ENCODE measurements around the gene TXNRD2.
A peak's percentile ranks its signal among the peaks of the same experiment; 100 is the strongest.
"Not testable (repeated sequence)": the region's sequence is repeated elsewhere in the genome, so short reads cannot be mapped to it uniquely, and the experiment has no call there.

The TXNRD2 gene

DNA sequence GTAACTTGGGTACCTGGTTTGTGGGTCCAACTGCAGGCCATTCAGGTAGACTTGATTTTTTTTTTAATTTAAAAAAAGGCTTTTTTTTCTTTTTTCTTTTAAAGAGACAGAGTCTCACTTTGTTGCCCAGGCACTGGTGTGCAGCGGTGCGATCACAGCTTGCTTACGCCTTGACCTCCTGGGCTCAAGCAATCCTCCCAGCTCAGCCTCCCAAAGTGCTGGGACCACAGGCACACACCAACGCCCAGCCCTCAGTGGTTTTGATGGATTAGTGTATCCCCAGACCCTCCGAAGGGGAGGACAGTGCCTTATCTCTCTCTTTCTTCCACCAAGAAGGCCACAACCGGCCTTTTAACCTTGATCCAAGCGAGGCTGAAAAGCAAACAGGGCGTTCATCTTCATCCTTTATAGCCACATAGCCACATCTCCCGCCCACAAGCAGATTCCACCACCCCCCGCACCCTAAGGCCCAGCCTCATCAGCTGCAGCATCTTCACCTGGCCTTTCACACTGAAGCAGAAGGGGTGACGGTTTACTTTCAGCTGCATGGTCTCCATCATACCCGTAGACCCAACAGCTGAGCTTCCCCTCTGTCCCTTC lies 17.6 kb downstream of the TXNRD2 start:
- DNase-seq (ENCODE audit: low read depth), result no peak

DNA sequence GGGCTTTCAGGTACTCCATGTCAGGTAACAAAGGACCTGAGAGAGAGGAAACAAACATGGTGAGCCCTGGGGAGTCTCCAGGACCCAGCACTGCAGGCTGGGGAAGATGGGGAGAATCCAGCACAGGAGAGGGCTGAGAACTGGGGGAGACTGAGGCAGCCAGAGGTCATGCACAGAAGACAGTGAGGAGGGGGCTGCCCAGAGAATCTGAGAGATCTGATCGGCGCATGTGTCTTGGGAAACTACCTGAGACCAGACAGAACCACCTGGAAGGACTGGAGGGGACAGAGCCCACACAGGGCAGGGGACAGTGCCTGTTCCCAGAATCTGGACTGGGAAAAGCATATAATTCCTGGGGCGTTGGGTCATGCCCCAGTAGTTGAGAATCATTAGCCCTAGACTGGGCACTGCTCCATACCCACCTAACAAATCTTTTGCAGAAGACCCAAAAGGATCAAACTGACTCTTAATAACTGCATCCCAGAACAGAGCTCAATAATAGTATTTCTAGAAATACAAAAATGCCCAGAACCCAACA lies 20.0 kb downstream of the TXNRD2 start:
- no peak for DNase-seq (ENCODE audit: low read depth)

DNA sequence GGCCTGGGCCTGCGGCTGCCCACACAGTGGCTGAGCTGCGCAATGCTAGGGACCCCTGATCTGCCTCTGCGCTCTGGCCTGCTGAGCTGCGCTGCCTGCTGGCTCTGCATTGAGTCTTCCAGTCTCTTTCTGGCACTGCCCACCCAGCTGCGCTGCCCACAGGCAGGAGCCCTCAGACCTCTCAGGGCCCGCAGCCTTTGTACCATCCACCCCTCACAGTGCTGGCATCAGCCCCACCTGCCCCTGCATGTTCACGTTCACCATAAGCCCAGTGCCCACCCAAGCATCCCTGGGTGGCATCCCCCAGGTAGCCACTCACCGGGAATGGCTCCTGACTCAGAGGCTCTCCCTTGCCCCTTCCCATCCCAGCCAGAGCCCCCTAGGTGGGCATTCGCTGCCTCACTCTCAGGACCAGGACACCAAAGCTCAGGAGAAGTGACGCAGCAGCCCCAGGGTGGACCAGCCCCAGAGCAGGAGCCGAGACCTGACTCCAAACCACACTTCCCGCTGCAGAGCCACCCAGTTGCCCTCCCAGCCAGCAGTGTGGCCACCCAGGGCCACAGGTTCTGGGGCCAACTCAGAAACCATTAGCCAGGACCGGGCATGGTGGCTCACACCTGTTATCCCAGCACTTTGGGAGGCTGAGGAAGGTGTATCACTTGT lies 21.8 kb downstream of the TXNRD2 start:
- DNase-seq (ENCODE audit: low read depth), result no peak

DNA sequence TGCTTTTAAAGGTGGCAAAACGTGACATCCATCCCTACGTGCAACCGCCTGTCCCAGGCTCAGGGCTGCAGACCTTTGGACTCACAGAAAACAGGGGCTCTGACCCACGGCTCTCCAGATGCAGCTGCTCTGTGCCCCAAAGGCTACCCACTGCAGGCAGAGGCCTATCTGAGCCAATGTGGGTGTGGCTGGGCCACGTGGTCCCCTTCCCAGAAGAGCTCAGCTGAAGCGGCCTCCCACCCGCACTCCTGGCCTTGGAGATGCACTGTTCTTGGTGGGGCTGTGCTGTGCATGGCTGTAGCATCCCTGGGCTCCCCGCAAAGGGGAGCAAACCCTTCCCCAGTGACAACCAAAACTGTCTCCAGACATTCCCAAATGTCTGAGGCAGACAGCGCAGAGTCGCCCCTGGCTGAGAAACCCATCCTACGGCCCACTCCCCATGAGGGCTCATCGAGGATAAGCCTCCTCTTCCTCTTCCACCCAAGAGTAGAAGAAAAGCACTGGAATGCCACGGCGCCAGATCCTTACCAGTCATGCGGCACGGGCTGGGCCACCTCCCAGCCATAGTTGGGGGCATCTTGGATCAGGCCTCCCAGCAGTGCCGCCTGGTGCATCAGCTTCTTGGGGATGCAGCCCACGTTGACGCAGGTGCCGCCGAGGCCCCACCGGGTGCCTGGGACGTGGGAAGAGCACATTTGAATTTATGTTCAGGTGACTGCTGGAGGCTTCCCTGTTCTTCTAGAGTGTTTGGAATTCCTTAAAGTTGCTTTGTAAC lies 23.1 kb downstream of the TXNRD2 start:
- DNase-seq (ENCODE audit: low read depth), result no peak

DNA sequence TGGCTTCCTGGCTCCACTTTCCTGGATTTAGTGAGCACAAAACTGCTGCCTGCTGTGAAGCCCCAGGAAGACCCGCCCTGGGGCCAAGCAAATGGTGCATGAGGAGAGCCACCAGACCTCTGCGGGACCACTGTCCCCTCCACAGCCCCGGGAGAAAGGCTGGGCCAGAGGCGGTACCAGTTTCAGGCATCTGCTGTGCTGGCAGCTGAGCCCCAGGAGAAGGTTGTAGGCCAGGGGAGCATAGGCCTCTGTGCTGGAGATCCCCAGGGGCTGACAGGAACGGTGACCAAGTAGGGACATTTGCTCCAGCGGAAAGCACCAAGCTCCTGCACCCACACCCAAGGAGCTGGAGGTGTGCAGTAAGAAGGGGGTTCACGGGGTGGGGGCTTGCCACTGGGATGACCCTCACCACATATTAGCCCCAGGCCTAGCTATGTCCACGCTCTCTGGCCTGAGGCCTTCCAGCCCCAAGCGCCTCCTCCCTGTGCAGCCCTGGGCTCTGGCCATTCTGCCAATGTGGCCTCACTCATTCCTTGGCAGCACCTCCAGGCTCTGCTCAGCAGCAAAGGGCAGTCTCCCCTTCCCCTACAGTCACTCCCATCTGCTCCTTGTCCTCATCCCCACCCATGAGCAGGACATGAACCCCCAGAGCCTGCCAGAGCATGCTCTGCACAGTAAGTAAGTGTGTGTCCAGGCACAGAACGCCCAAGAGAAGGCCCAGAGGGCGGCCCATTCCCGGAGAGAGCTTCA lies 24.1 kb downstream of the TXNRD2 start:
- no peak for DNase-seq (ENCODE audit: low read depth)

DNA sequence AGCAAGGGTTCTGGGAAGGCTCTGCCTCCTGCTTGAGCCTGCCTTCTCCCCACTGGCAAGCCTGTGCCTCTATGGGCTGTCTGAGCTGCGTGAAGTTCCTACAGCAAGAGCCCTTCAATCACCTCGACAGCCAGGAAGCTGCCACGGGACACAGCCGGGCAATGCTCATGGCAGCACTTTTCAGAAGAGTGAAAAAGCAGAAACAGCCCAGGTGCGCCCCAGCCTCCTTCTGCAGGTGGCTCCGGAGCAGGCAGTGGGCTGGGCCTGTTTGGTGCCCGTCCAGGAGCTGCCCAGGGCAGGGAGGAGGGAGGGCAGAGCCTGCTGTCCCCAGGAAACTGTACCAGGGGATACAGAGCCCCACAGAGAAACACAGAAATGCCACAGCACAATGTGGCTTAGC lies 24.7 kb downstream of the TXNRD2 start:
- DNase-seq (ENCODE audit: low read depth), result no peak

DNA sequence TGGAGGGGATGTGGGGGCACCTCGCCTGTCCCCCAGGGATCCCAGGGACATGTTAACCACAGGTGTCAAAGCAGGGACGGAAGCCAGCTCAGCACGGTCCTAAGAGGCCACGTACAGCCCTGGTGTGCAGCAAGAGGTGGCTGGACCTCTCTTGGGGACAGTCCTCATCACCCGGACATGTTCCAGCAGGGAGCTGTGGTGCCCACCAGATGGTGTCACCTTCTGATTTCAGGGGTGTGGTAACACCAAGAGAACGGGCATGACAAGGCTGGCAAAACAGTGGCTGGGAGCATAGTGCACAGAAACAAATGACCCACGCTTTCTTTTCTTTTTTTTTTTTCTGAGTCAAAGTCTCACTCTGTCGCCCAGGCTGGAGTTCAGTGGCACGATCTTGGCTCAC lies 25.6 kb downstream of the TXNRD2 start:
- no peak for DNase-seq (ENCODE audit: low read depth)

DNA sequence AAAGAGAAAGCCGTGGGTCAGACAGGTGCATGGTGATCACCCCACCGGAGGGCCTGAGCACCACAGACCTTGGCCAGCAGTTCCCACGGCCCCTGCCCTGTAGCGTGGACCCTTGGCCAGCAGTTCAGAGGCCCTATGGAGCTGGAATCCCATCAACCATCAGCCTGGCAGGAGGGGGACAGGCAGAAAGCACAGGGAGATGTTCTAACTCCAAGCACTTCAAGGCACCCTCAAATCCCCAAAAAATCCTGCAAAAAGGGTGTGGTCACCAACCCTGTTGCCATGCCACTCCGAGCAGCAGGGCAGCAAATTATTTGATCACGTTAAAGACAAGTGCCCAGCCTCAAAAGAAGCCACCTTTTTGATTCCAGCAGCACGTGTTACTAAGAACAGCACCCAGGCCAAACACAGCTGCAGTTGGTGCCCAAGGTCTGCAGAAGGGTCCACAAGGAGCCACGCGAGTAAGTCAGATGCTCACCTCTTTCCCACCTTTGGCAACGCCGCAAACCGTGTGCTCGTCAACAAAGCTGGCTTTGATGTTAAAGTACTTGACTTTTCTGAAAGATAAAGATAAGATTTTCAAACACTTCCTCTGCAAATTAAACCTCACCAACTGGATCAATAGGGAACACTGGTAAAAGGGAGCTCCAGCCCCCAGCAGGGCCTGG lies 26.2 kb downstream of the TXNRD2 start:
- no peak for DNase-seq (ENCODE audit: low read depth)

DNA sequence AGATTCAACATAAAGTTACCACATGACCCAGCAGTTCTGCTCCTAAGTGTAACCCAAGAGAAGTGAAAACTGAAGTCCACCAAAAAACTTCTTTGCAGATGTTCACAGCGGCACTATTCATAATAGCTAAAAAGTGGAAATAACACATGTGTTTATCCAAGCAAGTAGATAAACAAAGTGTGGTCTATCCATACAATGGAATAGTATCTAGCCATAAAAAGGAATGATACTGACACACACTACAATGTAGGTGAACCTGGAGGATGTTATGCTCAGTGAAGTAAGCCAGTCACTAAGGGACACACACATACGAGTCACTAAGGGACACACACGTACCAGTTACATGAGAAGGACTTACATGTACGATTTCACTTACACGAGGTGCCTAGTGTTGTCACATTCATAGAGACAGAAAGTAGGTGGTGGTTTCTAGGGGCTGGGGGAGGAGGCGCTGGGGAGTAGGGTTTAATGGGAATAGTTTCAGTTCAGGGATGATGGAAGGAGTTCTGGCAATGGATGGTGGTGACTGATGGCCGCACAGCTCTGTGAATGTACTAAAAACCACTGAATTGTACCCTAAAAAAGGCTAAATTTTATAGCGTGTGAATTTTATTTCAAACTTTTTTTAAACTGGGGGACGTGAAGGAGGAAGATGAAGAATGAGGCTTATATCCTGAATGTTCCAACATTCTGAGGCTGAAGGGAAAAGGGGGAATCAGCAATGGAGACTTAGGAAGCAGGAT lies 27.2 kb downstream of the TXNRD2 start:
- DNase-seq (ENCODE audit: low read depth), result no peak

DNA sequence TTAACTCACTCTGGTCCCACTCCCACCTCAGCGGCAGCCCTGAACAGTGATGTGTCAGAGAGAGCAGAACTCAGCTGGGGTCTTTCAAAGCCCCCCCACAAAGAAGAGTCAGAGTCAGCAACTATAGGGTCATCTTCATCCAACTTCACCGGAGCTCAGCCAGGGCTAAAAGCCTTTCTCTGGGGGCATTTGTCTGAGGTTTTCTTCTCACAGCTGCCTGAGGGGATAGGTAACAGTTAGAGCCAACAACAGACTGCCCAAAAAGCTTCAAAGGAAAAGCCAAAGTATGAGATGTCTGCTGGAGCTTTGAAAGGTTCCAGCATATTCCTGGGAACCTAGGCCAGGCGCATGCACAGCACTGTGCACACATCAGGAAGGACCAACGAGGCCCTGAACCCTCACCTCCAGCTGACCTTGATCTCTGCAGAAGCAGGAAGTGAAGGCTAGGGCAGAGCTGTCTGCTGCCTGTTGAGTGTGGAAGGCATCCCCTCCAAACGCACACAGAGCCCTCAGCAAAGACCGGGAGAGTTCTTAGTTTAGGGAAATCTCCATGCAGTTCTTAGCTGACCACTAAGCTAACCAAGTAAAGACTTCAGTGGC lies 28.2 kb downstream of the TXNRD2 start:
- DNase-seq (ENCODE audit: low read depth), result no peak

DNA sequence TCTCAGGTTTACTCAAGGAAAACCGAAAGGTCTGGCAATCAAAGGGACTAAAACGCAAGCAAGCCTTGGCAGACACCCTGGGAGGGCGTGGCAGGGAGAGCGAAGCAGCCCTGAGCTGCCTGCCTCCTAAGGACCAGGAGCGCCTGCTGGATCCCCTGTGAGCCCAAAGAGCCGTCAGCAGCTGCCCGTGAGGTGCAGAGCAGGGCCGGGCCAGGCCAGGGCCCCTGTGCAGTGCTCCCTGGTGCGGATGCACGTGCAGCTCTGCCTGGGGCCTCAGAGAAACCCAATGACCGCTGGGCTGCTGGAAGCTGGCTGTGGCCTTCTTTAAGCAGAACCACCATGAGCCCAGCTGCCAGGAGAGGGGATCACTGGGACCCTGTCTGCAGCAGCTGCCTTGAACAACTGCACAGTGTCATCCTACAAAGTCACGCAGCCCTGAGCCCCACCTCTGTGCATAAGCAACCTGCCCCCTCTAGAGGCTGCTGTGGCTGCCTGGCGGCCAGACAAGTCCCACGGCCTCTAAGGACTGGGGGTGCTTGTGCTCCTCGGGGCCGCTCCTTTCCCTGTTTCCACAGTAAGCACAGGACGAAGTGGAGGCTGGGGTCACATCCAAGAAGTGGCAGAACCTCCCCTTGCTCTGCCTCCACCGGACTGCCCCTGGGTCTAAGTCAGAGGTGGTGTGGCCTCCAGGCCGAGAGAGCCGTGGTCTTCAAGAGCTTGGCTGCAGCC lies 29.2 kb downstream of the TXNRD2 start:
- no peak for DNase-seq (ENCODE audit: low read depth)

DNA sequence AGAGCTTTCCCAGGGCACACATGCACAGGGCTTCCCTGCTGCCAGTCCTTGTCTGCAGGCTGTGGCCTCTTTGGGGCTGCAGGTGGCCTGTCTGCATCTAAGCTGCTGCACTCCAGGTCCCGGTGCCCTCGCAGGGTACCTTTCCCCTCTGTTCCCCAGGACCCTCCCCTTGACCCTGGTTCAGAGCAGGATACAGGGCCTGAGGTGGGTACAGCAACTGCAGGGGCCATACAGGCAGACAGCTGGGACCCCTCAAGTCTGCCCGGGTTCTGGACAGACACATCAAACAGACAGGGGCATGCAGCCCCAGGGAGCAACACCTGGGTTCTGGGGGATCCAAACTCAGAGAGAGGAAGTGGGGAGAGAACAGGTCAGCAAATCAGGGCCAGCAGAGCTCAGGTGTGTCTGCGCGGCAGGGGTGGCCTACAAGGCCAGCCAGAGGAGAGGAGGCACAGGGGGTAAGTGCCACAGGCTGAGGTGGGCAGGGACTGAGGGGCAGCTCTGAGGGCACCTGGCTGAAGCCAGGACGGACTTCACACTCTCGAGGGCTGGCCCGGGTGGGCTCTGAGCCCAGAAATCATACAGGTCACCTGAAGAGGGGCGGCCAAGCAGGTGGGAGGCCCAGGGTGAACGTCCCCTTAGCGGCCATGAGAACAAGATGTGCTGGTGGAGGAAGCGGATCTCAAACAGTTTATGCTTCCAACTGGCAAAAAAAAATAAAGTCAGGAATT lies 29.9 kb downstream of the TXNRD2 start:
- no peak for DNase-seq (ENCODE audit: low read depth)

DNA sequence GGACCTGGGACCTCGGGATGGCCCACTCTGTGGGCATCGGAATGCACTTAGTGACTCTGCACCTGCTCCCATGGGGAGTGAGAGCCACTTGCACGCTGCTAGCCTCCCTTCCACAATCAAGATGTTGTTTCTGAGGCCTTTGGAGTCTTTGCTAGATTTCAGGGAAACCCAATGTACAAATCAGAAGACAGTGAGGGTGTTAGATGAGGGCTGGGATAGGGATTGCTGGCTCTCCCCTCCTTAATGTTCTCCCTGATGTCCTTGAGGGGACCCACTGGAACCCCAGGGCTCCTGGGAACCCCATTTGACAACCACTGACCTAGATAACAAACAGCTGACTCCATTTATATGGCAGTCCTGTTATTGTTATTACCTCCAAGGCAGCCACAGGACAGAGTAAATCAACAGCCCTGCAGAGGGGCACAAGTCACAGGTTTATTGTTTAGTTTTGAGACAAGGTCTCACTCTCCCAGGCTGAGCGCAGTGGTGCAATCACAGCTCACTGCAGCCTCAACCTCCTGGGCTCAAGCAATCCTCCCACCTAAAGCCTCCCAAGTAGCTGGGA lies 31.4 kb downstream of the TXNRD2 start:
- DNase-seq (ENCODE audit: low read depth), result no peak

DNA sequence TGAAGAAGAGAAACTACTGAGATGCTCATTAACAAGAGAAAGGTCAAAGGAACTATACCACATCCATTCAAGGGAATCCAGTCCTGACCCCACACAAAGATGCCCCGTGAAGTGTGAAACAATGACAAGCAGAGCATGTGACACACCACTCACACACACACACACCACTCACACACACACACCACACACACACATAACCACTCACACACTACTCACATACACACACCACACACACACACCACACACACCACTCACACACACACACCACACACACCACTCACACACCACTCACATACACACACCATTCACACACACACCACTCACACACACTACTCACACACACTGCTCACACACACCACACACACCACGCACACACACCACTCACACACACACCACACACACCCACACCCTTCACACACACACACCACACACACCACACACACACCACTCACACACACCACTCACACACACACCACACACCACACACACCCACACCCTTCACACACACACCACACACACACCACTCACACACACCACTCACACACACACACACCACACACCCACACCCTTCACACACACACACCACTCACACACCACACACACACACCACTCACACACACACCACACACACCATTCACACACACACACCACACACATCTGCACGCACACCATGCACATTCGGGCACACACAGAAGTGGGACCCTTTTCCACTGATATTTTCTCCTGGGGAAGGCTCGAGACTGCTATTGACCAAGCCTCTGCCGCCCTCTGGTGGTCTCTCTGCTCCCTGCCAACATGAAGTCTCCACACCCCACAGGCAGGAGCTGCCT lies 32.1 kb downstream of the TXNRD2 start:
- DNase-seq (ENCODE audit: low read depth), result peak; percentile 82

DNA sequence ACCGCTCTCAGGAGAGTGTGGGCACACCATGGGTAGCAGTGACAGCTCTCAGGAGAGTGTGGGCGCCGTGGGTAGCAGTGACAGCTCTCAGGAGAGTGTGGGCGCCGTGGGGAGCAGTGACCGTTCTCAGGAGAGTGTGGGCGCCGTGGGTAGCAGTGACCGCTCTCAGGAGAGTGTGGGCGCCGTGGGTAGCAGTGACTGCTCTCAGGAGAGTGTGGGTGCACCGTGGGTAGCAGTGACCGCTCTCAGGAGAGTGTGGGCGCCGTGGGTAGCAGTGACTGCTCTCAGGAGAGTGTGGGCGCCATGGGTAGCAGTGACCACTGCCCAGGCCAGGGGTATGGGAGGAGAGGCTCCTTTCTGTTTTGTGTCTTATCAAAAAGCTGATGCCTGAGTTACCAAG lies 33.7 kb downstream of the TXNRD2 start:
- DNase-seq (ENCODE audit: low read depth), result not testable (repeated sequence)

DNA sequence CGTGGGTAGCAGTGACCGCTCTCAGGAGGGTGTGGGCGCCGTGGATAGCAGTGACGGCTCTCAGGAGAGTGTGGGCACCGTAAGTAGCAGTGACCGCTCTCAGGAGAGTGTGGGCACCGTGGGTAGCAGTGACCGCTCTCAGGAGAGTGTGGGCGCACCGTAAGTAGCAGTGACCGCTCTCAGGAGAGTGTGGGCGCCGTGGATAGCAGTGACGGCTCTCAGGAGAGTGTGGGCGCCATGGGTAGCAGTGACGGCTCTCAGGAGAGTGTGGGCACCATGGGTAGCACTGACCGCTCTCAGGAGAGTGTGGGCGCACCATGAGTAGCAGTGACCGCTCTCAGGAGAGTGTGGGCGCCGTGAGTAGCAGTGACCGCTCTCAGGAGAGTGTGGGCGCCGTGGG lies 34.8 kb downstream of the TXNRD2 start:
- not testable (repeated sequence) for DNase-seq (ENCODE audit: low read depth)

DNA sequence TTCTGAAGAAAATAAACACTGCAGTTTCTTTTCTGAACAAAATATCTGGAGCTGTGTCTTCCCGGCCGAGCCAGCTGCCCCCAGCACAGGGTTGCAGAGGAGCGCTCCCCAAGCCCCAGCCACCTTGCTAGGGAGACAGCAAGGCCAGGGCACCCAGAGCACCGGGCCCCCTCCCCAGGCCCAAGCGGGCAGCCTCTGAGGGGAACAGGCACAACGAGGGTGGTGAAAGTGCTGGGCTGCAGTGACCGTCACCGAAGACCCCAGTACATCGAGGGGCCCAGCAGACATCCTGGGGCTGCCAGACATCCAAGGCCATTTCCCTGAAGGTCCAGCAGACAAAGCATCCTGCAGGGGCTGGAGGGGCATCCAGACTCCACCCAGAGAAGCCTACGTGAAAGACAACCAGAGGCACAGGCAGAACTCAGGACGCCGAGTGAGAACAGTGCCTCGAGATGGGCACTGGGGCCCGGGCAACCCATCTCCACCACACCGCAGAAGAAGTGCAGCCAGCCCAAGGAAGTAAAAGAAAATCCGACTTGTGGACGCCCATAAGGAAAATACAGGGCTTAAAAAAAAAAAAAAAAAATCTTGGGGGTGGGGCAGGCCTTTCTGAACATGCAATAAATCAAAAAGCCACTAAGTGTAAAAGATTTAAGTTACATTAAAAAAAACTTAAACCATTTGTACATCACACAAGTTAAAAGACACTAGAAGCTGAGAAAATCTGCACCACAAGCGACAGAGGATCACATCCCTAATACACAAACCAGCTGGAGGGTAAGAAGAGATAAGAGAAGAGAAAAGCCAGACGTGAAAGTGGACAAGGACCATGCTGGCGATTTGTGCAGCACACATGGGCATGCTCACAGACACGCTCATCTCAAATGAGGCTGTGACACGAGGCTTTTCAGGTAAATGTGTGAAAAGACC lies 36.0 kb downstream of the TXNRD2 start:
- no peak for DNase-seq (ENCODE audit: low read depth)
